ENCODE results near the gene HIGD2B. TPM values are rescaled to one million over a fixed set of nuclear protein-coding genes. Genes with fewer than 3 reads are reported as not detected.
"Not testable (repeated sequence)": the region's sequence is repeated elsewhere in the genome, so short reads cannot be mapped to it uniquely, and the experiment has no call there.

HIGD2B gene
- total RNA-seq, 8 experiments from 2014 or later: 0.22 to 0.66 (median 0.44) TPM; not detected in 2

GRCh38 chr15:72708551-72709303 is 22.7 kb upstream of the HIGD2B start:
- H3K27ac ChIP-seq; H3K4me3 ChIP-seq; H3K4me1 ChIP-seq (replicated peaks in 1 of 2); in situ Hi-C loops (cut with MboI; ENCODE audit: low pct_unique_long_range_greater_than_20kb in 2 of 9, low sequenced_read_pairs in 9 of 9, unreplicated experiment in 9 of 9): not testable (repeated sequence)
- WGBS, 10 experiments: 73 to 98% (median 94%) methylated on average over 2 to 8 of the region's 8 CpGs; no CpG with 5 or more reads in 1 of the 10 experiments
- ATAC-seq (replicated peaks in 6 of 8): peak in 1 of 8 experiments; percentile 48

- no peak overlapping the region for H3K27ac ChIP-seq
- no peak overlapping the region for H3K4me3 ChIP-seq
- 37 to 100% (median 87%) methylated on average over 2 to 6 of the region's 11 CpGs; no CpG with 5 or more reads in 2 of the 10 experiments for WGBS, 10 experiments
- no peak for ATAC-seq (replicated peaks in 6 of 8)
- H3K4me1 ChIP-seq (replicated peaks in 1 of 2): no peaks in the 10 kb centered on the region
- in situ Hi-C loops (cut with MboI; ENCODE audit: low pct_unique_long_range_greater_than_20kb in 2 of 9, low sequenced_read_pairs in 9 of 9, unreplicated experiment in 9 of 9): no loop called here
Measured at GRCh38 chr15:72706266-72706665, 20.3 kb upstream of the HIGD2B start.

DNA sequence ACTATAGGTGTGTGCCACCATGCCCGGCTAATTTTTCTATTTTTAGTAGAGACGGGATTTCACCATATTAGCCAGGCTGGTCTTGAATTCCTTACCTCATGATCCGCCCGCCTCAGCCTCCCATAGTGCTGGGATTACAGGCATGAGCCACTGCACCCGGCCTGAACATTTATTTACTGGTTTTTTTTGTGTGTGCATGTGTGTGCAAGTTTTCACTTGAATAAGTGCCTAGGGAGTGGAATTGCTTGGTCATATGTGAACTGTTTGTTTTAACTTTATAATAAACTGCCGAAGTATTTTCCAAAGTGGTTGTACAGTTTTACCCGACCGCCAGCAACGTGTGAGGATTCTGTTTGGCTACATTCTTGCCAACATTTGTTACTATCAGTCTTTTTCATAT is 14.1 kb upstream of the HIGD2B start:
- no peak for ATAC-seq (replicated peaks in 6 of 8)

GRCh38 chr15:72698938-72699337 is 13.0 kb upstream of the HIGD2B start:
- Histone ChIP-seq H3K4me3 (no peak overlapping the region), H3K4me1 (replicated peaks in 1 of 2) (no peaks in the 10 kb centered on the region), H3K27ac (no peak overlapping the region)
- in situ Hi-C loops (cut with MboI; ENCODE audit: low pct_unique_long_range_greater_than_20kb in 2 of 9, low sequenced_read_pairs in 9 of 9, unreplicated experiment in 9 of 9): no loop called here
- 82 to 100% (median 97%) methylated on average over 1 to 5 of the region's 5 CpGs; no CpG with 5 or more reads in 1 of the 10 experiments for WGBS, 10 experiments
- no peak for ATAC-seq (replicated peaks in 6 of 8)

More for the DNA sequence above, 14.1 kb upstream of the HIGD2B start:
- in situ Hi-C loops (cut with MboI; ENCODE audit: low pct_unique_long_range_greater_than_20kb in 2 of 9, low sequenced_read_pairs in 9 of 9, unreplicated experiment in 9 of 9): no loop called here
- H3K27ac ChIP-seq: no peak overlapping the region
- H3K4me1 ChIP-seq (replicated peaks in 1 of 2): no peaks in the 10 kb centered on the region
- no peak overlapping the region for H3K4me3 ChIP-seq
- WGBS, 10 experiments: 63 to 100% (median 80%) methylated on average over 2 to 9 of the region's 9 CpGs; no CpG with 5 or more reads in 4 of the 10 experiments

- no peak for ATAC-seq (replicated peaks in 6 of 8)
- peaks cover 5 to 6% of the 10 kb centered on the region in 2 donors for H3K4me1 ChIP-seq (replicated peaks in 1 of 2)
- in situ Hi-C loops (cut with MboI; ENCODE audit: low pct_unique_long_range_greater_than_20kb in 2 of 9, low sequenced_read_pairs in 9 of 9, unreplicated experiment in 9 of 9): no loop called here
- 58 to 100% (median 86%) methylated on average over 1 to 5 of the region's 5 CpGs for WGBS, 10 experiments
- H3K27ac ChIP-seq: no peak overlapping the region
- no peak overlapping the region for H3K4me3 ChIP-seq
Measured at GRCh38 chr15:72690938-72691337, 5.0 kb upstream of the HIGD2B start.

- ATAC-seq (replicated peaks in 6 of 8): no peak
- H3K4me1 ChIP-seq (replicated peaks in 1 of 2): peaks cover 9 to 12% of the 10 kb centered on the region in 2 donors
- no peak overlapping the region for H3K4me3 ChIP-seq
- in situ Hi-C loops (cut with MboI; ENCODE audit: low pct_unique_long_range_greater_than_20kb in 2 of 9, low sequenced_read_pairs in 9 of 9, unreplicated experiment in 9 of 9): no loop called here
- H3K27ac ChIP-seq: no peak overlapping the region
- 85 to 100% (median 100%) methylated on average over 1 to 5 of the region's 5 CpGs for WGBS, 10 experiments
Measured at GRCh38 chr15:72688697-72689096, 2.7 kb upstream of the HIGD2B start.

DNA sequence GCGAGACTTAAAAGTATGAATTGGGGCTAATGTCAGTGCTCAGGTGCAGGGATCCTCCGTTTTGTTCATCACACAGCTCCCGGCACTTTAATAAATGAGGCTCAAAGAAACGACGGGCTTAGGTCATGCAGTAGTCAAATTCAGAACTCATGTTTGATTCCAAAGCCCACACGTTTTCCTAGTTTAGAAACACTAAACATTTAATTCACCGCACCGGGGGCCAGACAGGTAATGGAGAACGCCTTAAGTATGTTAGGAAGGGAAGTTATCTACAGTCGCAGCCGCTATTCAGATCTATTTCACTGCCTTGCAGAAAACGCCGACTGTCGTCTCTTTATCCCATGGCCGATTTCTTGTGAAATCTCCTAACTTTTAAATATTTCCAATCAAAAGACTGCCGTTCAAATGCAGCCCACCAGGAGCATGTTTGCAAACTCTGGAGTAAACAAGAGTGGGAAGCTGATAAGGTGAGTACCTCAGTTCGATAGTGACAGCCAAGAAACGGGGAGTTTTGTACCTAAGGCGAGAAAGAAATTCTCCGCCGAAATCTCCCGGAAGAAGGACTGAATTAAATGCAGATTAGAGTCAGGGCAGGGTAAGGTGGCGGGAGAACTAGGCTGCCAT is 569 bp downstream of the HIGD2B start:
- peak in 1 of 8 experiments; percentile 51 for ATAC-seq (replicated peaks in 6 of 8)
- in situ Hi-C loops (cut with MboI; ENCODE audit: low pct_unique_long_range_greater_than_20kb in 2 of 9, low sequenced_read_pairs in 9 of 9, unreplicated experiment in 9 of 9): no loop called here
- WGBS, 10 experiments: 20 to 68% (median 34%) methylated on average over 1 to 21 of the region's 23 CpGs

DNA sequence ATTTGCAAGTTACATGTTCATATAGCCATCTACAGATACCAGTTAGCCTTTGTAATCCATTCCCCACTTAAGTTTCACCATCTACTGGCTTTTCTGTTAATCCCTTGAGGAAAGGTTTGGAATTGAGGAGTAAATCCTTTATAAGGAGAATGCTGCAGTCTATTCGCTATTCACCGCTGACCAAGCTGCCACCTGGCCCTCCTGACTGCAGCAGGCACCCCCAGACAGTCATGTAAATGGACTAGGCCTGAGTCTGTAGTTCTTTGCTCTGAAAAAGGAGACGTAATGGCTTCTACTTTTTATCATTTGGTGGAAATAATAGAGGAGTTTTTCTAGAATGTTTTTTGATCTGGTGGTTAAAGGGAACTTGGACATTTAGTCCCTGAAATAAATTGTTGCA is 3.2 kb downstream of the HIGD2B start:
- Histone ChIP-seq H3K4me1 (replicated peaks in 1 of 2) (peaks cover 9 to 12% of the 10 kb centered on the region in 2 donors), H3K4me3 (no peak overlapping the region), H3K27ac (no peak overlapping the region)
- in situ Hi-C loops (cut with MboI; ENCODE audit: low pct_unique_long_range_greater_than_20kb in 2 of 9, low sequenced_read_pairs in 9 of 9, unreplicated experiment in 9 of 9): no loop called here
- 47 to 92% (median 67%) methylated on average over 1 to 3 of the region's 3 CpGs; no CpG with 5 or more reads in 1 of the 10 experiments for WGBS, 10 experiments
- ATAC-seq (replicated peaks in 6 of 8): no peak

More for the DNA sequence above, 569 bp downstream of the HIGD2B start:
- H3K27ac ChIP-seq: peak overlapping the region; percentile 79 to 89
- H3K4me3 ChIP-seq: peak overlapping the region; percentile 46 to 71 (median 59)
- peaks cover 9 to 12% of the 10 kb centered on the region in 2 donors for H3K4me1 ChIP-seq (replicated peaks in 1 of 2)

- in situ Hi-C loops (cut with MboI; ENCODE audit: low pct_unique_long_range_greater_than_20kb in 2 of 9, low sequenced_read_pairs in 9 of 9, unreplicated experiment in 9 of 9): no loop called here
- H3K4me1 ChIP-seq (replicated peaks in 1 of 2): peaks cover 4 to 6% of the 10 kb centered on the region in 2 donors
- 0 to 100% (median 64%) methylated on average over 1 to 3 of the region's 3 CpGs; no CpG with 5 or more reads in 1 of the 10 experiments for WGBS, 10 experiments
- no peak overlapping the region for H3K27ac ChIP-seq
- H3K4me3 ChIP-seq: no peak overlapping the region
- no peak for ATAC-seq (replicated peaks in 6 of 8)
Measured at GRCh38 chr15:72680931-72681330, 5.1 kb downstream of the HIGD2B start.

DNA sequence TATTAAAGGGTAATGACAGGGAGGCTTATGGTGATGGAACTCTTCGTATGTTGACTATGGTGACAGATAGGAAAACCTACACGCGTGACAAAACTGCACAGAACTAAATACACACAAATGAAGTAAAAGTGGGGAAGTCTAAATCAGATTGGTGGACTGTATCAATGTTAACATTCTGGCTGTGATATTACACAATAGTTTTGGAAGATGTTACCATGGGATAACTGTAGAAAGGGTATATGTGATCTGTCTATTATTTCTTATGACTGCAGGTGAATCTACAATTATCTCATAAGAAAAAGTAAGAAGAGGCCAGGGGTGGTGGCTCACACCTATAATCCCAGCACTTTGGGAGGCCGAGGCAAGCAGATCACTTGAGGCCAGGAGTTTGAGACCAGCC is 9.1 kb downstream of the HIGD2B start:
- WGBS, 10 experiments: 59 to 100% (median 86%) methylated on average over 3 to 4 of the region's 4 CpGs; no CpG with 5 or more reads in 1 of the 10 experiments
- Histone ChIP-seq H3K27ac (no peak overlapping the region), H3K4me3 (no peak overlapping the region), H3K4me1 (replicated peaks in 1 of 2) (no peaks in the 10 kb centered on the region)
- ATAC-seq (replicated peaks in 6 of 8): no peak
- in situ Hi-C loops (cut with MboI; ENCODE audit: low pct_unique_long_range_greater_than_20kb in 2 of 9, low sequenced_read_pairs in 9 of 9, unreplicated experiment in 9 of 9): no loop called here

- in situ Hi-C loops (cut with MboI; ENCODE audit: low pct_unique_long_range_greater_than_20kb in 2 of 9, low sequenced_read_pairs in 9 of 9, unreplicated experiment in 9 of 9): no loop called here
Measured at GRCh38 chr15:72671525-72671924, 14.5 kb downstream of the HIGD2B start.

DNA sequence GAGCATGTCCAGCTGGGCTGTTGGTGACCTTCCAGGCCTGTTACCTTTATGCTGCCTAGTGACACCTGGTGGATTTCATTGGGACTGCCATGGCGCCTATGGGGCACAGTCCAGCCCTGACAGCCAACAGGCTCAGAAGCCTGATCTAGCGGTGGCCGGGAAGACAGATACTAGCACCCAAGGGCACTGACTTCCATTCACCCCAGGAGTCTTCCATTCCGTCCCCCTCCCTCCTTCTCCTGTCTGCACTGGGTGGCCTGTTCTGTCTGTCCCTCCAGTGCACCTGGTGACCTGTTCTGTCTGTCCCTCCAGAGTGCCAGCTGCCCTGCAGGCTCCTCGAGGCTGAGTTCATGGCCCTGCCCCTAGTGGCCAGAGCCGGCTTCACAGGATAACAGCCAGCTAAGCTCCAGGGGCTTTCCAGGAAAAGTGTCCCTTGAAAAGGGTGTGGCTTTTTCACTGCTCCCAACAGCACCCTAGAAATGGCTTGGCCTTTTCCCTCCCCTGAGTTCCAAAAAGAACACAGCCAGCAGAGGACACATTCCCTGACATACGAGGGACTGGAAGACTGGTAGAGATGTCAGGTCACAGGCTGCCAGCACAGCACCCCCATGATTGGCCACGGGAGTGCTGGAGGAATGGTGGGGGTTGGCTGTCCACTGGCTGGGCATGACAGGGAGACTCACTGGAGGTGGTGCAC is 15.2 kb downstream of the HIGD2B start:
- in situ Hi-C loops (cut with MboI; ENCODE audit: low pct_unique_long_range_greater_than_20kb in 2 of 9, low sequenced_read_pairs in 9 of 9, unreplicated experiment in 9 of 9): not testable (repeated sequence)

More at GRCh38 chr15:72671525-72671924, 14.5 kb downstream of the HIGD2B start:
- Histone ChIP-seq H3K4me3 (no peak overlapping the region), H3K4me1 (replicated peaks in 1 of 2) (peaks cover 3 to 8% of the 10 kb centered on the region in 2 donors), H3K27ac (peak overlapping the region in 1 of 2 donors; percentile 40)
- ATAC-seq (replicated peaks in 6 of 8): peak in 5 of 8 experiments; percentile 64 to 82 (median 76)
- 0 to 34% (median 4%) methylated on average over 1 to 3 of the region's 3 CpGs; no CpG with 5 or more reads in 1 of the 10 experiments for WGBS, 10 experiments

GRCh38 chr15:72669803-72670202 is 16.2 kb downstream of the HIGD2B start:
- no CpG with 5 or more reads among the region's 6 CpGs for WGBS, 10 experiments
- H3K4me3 ChIP-seq; H3K27ac ChIP-seq; H3K4me1 ChIP-seq (replicated peaks in 1 of 2); in situ Hi-C loops (cut with MboI; ENCODE audit: low pct_unique_long_range_greater_than_20kb in 2 of 9, low sequenced_read_pairs in 9 of 9, unreplicated experiment in 9 of 9); ATAC-seq (replicated peaks in 6 of 8): not testable (repeated sequence)

More for the DNA sequence above, 15.2 kb downstream of the HIGD2B start:
- H3K4me1 ChIP-seq (replicated peaks in 1 of 2): not testable (repeated sequence)
- peak overlapping the region in 1 of 5 donors; percentile 23 for H3K4me3 ChIP-seq
- ATAC-seq (replicated peaks in 6 of 8): peak; percentile 86 to 97 (median 91)
- 6 to 60% (median 17%) methylated on average over 1 to 4 of the region's 8 CpGs; no CpG with 5 or more reads in 4 of the 10 experiments for WGBS, 10 experiments
- peak overlapping the region in 1 of 2 donors; percentile 40 for H3K27ac ChIP-seq
